Parathyroid adenoma (tissue), 2 donors: Measurements from ENCODE around the gene CFAP161.

ENCODE experiments used
- H2AFZ ChIP-seq: fragments of 300-600 bp; sonication (generic); one replicate; pipeline ENCODE4 v1.7.0; 2017; ENCODE audit warnings: antibody characterized with exemption, mild to moderate bottlenecking
- H3K27ac ChIP-seq: fragments of 300-600 bp; sonication (generic); one replicate; pipeline ENCODE4 v1.7.0; 2017
- H3K27me3 ChIP-seq: fragments of 300-600 bp; sonication (generic); one replicate; pipeline ENCODE4 v1.7.0; 2017; ENCODE audit warnings: low read length; ENCODE audit not compliant: control insufficient read depth, insufficient read depth
- H3K36me3 ChIP-seq: fragments of 300-600 bp; sonication (generic); one replicate; pipeline ENCODE4 v1.7.0; 2017; ENCODE audit warnings: low read length; ENCODE audit not compliant: control insufficient read depth, insufficient read depth
- H3K4me1 ChIP-seq: fragments of 300-600 bp; sonication (generic); one replicate; pipeline ENCODE4 v1.7.0; 2017; ENCODE audit warnings: control low read depth
- H3K4me2 ChIP-seq: fragments of 300-600 bp; sonication (generic); one replicate; pipeline ENCODE4 v1.7.0; 2017; ENCODE audit warnings: low read length
- H3K4me3 ChIP-seq: fragments of 300-600 bp; sonication (generic); one replicate; pipeline ENCODE4 v1.7.0; 2017; ENCODE audit warnings: low read depth, low read length
- H3K79me2 ChIP-seq: fragments of 300-600 bp; sonication (generic); one replicate; pipeline ENCODE4 v1.7.0; 2017; ENCODE audit warnings: control low read depth
- H3K9ac ChIP-seq: fragments of 300-600 bp; sonication (generic); one replicate; pipeline ENCODE4 v1.7.0; 2017; ENCODE audit warnings: mild to moderate bottlenecking
- H3K9me3 ChIP-seq: fragments of 300-600 bp; sonication (generic); one replicate; pipeline ENCODE4 v1.7.0; 2017; ENCODE audit warnings: low read length; ENCODE audit not compliant: control insufficient read depth
- TF ChIP-seq, protein P1 (sequence below): fragments of 300-600 bp; sonication (generic); IDR thresholded peaks from one replicate; pipeline ENCODE4 v1.7.0; 2017; ENCODE audit warnings: antibody characterized with exemption, mild to moderate bottlenecking
- donor health status: primary hyperparathyroidism.

The CFAP161 gene

DNA sequence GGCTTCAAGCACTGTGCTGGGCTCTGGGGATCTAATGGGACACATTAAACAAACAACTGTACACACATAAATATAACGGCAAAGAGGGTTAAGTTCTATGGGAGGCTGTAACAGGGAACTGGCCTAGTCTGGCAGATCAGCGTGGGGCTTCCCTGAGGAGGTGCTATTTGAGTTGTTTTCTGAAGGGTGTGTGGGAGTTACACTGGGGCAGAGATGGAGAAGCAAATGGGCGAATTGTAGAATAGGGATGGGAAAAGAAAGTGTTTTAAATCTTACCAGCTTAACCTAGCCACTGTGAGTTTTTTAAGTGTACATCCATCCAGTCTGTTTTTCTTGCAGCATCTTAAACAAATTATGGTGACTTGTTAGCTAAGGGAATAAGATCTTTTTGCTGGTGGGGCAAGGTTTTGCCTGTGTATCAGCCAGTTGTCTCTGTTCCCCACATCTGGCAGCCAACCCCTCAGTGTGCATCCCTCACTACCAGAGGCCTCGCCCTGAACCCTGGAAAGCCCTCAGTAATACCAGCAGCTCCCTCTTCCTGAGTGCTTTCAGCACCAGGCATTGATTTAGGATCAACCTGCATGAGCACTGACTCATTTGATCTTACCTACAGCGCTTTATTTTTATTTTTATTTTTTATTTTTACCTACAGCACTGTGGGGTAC, 51.7 kb downstream of the CFAP161 start:
- H3K27ac ChIP-seq, result no peak overlapping the region

DNA sequence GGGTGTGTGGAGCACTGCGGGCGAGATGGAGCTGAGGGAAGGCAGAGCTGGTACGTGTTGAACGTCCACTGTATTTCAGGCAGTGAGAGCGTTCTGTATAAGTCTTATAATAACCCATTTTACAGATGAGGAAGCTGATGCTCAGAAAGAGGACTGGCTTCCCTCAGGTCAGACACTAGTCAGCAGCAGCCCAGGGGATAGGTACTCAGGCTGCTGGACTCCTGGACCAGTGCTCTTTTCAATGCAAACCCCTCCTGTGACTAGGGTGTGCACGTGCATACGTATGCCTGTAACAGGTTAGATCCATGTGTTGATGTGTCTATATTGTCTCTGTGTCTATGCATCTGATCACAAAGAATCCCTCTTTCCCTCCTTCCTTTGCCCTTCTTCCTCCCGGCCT, 54.3 kb downstream of the CFAP161 start:
- no peaks in the 10 kb centered on the region for H3K79me2 ChIP-seq
- H3K4me1 ChIP-seq, result no peaks in the 10 kb centered on the region
- TF ChIP-seq, protein P1, sequence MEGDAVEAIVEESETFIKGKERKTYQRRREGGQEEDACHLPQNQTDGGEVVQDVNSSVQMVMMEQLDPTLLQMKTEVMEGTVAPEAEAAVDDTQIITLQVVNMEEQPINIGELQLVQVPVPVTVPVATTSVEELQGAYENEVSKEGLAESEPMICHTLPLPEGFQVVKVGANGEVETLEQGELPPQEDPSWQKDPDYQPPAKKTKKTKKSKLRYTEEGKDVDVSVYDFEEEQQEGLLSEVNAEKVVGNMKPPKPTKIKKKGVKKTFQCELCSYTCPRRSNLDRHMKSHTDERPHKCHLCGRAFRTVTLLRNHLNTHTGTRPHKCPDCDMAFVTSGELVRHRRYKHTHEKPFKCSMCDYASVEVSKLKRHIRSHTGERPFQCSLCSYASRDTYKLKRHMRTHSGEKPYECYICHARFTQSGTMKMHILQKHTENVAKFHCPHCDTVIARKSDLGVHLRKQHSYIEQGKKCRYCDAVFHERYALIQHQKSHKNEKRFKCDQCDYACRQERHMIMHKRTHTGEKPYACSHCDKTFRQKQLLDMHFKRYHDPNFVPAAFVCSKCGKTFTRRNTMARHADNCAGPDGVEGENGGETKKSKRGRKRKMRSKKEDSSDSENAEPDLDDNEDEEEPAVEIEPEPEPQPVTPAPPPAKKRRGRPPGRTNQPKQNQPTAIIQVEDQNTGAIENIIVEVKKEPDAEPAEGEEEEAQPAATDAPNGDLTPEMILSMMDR, result no peak
- no peaks in the 10 kb centered on the region for H3K9me3 ChIP-seq
- no peak overlapping the region for H2AFZ ChIP-seq
- H3K36me3 ChIP-seq, result no peaks in the 10 kb centered on the region
- no peak overlapping the region for H3K9ac ChIP-seq
- H3K4me3 ChIP-seq, result no peak overlapping the region
- no peak overlapping the region for H3K4me2 ChIP-seq
- H3K27ac ChIP-seq, result no peak overlapping the region
- no peaks in the 10 kb centered on the region for H3K27me3 ChIP-seq

More for the DNA sequence above, 51.7 kb downstream of the CFAP161 start:
- Histone ChIP-seq H3K79me2 (no peaks in the 10 kb centered on the region), H3K9ac (no peak overlapping the region), H3K9me3 (no peaks in the 10 kb centered on the region), H3K4me3 (no peak overlapping the region), H3K4me2 (no peak overlapping the region), H2AFZ (no peak overlapping the region), H3K36me3 (no peaks in the 10 kb centered on the region), H3K27me3 (no peaks in the 10 kb centered on the region), H3K4me1 (no peaks in the 10 kb centered on the region)
- TF ChIP-seq, protein P1, result no peak

DNA sequence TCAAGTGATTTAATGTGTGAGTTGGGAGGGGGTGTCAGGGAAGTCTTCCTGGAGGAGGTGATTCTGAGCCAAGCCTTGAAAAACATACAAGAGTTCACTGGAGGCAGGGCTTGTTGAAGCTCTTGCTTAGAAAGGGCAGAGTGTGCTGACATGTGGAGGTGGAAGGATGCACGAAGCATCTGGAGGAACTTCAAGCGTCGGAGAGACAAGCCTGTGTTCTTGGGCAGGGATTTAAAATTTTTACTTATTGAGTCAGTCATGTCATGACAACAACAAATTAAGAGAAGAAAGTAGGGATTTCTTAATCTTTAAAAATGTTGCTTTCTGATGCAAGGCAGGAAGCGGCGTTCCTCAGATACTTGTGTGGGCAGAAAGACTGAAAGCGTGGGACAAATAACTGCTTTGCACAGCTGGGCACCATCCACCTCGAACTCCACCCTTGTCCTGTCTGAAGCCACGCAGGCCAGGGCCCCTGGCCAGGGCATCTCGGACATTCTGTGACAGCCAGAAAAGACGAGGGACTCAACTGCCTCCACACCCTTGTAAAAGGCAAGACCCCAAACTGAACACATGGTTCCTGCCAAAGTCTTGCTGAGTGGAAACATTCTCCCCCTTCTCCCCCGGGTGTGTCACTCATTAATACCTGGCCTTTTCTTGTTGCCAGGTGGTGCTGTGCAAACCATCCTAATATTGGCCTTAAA, 55.7 kb downstream of the CFAP161 start:
- Histone ChIP-seq H3K27ac (no peak overlapping the region), H3K27me3 (no peaks in the 10 kb centered on the region), H3K4me3 (no peak overlapping the region), H3K4me1 (no peaks in the 10 kb centered on the region), H2AFZ (no peak overlapping the region), H3K4me2 (no peak overlapping the region), H3K9me3 (no peaks in the 10 kb centered on the region), H3K36me3 (no peaks in the 10 kb centered on the region), H3K79me2 (no peaks in the 10 kb centered on the region), H3K9ac (no peak overlapping the region)
- TF ChIP-seq, protein P1, result no peak

DNA sequence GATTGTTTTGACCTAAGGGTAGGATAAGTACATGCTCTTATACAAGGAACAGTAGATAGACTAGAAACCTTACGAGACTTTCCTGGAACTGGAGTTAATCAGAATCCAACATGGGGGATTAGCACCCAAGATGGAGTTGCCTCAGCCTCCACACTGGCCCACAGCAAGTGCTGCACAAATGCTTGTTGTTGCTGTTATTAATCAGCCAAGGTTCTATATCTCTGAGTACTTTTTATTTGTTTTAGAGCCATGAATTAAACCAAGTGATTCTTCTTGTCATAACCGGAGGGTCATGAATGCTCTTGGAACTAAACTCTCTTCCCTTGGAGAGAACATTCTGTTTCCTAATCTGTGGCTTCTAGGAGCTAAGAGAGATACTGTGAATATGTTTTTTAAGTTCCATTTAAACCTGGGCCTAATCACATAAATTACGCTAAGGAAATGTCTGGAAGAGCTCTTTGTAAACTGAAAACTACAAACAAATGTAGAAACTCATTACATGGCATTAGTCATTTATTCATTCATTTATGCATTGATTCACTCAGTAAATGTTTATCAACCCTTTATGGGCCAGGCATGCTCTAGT, 56.9 kb downstream of the CFAP161 start:
- Histone ChIP-seq H3K4me3 (no peak overlapping the region), H3K36me3 (no peaks in the 10 kb centered on the region), H3K4me1 (no peaks in the 10 kb centered on the region), H3K4me2 (no peak overlapping the region), H3K27ac (no peak overlapping the region), H2AFZ (no peak overlapping the region), H3K9me3 (no peaks in the 10 kb centered on the region), H3K27me3 (no peaks in the 10 kb centered on the region), H3K9ac (no peak overlapping the region), H3K79me2 (no peaks in the 10 kb centered on the region)
- TF ChIP-seq, protein P1, result no peak
